ENCODE measurements around the gene HDAC5.
"Not testable (repeated sequence)": the region's sequence is repeated elsewhere in the genome, so short reads cannot be mapped to it uniquely, and the experiment has no call there.

The HDAC5 gene

GRCh38 chr17:44123356-44124117 is at the start of gene HDAC5:
HDAC5 (minus strand) TSS chr17:44123641; CDS start chr17:44117515, 6,126 bp downstream.
- H3K4me3 Mint-ChIP-seq = peak within 1 kb of the TSS; percentile 84
- H3K9me3 Mint-ChIP-seq = no peaks in the 10 kb centered on the region
- no peaks in the 10 kb centered on the region for H3K36me3 Mint-ChIP-seq
- peak within 1 kb of the TSS; percentile 80 for H3K27ac Mint-ChIP-seq
- no peaks in the 10 kb centered on the region for H3K27me3 Mint-ChIP-seq
- ATAC-seq = peak; percentile 97
- H3K4me1 Mint-ChIP-seq = peaks cover 45% of the 10 kb centered on the region

GRCh38 chr17:44171931-44172455 is 48.6 kb upstream of the HDAC5 start:
- H3K27me3 Mint-ChIP-seq = no peaks in the 10 kb centered on the region

GRCh38 chr17:44170499-44171201 is 47.2 kb upstream of the HDAC5 start, which contains the start of gene ASB16:
ASB16 (plus strand) TSS chr17:44170704; CDS start chr17:44170790, 86 bp downstream.
- Mint-ChIP-seq H3K27me3 (no peaks in the 10 kb centered on the region), H3K36me3 (no peaks in the 10 kb centered on the region), H3K4me3 (no peak within 1 kb of the TSS), H3K4me1 (peaks cover 21% of the 10 kb centered on the region), H3K9me3 (no peaks in the 10 kb centered on the region), H3K27ac (no peak within 1 kb of the TSS)
- ATAC-seq = no peak

More at GRCh38 chr17:44171931-44172455, 48.6 kb upstream of the HDAC5 start:
- H3K4me1 Mint-ChIP-seq = peaks cover 21% of the 10 kb centered on the region
- H3K4me3 Mint-ChIP-seq = no peak overlapping the region
- no peak overlapping the region for H3K27ac Mint-ChIP-seq
- H3K9me3 Mint-ChIP-seq = no peaks in the 10 kb centered on the region
- H3K36me3 Mint-ChIP-seq = peaks cover 6% of the 10 kb centered on the region
- ATAC-seq = no peak

GRCh38 chr17:44170135-44170498 is 46.7 kb upstream of the HDAC5 start:
- Mint-ChIP-seq H3K27ac (no peak overlapping the region), H3K36me3 (no peaks in the 10 kb centered on the region), H3K27me3 (no peaks in the 10 kb centered on the region), H3K9me3 (no peaks in the 10 kb centered on the region), H3K4me1 (peaks cover 21% of the 10 kb centered on the region), H3K4me3 (no peak overlapping the region)
- no peak for ATAC-seq

- Mint-ChIP-seq H3K4me3 (no peak overlapping the region), H3K9me3 (no peaks in the 10 kb centered on the region), H3K36me3 (no peaks in the 10 kb centered on the region), H3K27me3 (no peaks in the 10 kb centered on the region), H3K4me1 (peaks cover 21% of the 10 kb centered on the region), H3K27ac (no peak overlapping the region)
- ATAC-seq = no peak
Measured at GRCh38 chr17:44167181-44167861, 43.9 kb upstream of the HDAC5 start.

- H3K9me3 Mint-ChIP-seq = no peaks in the 10 kb centered on the region
- no peak overlapping the region for H3K4me3 Mint-ChIP-seq
- ATAC-seq = no peak
- no peak overlapping the region for H3K27ac Mint-ChIP-seq
- H3K27me3 Mint-ChIP-seq = no peaks in the 10 kb centered on the region
- H3K4me1 Mint-ChIP-seq = peaks cover 13% of the 10 kb centered on the region
- no peaks in the 10 kb centered on the region for H3K36me3 Mint-ChIP-seq
Measured at GRCh38 chr17:44164476-44164875, 41.0 kb upstream of the HDAC5 start.

- Mint-ChIP-seq H3K36me3 (no peaks in the 10 kb centered on the region), H3K27ac (no peak overlapping the region), H3K4me3 (no peak overlapping the region), H3K9me3 (no peaks in the 10 kb centered on the region), H3K27me3 (no peaks in the 10 kb centered on the region), H3K4me1 (peaks cover 5% of the 10 kb centered on the region)
- ATAC-seq = peak; percentile 53
Measured at GRCh38 chr17:44159519-44160210, 36.2 kb upstream of the HDAC5 start.

GRCh38 chr17:44155488-44155887 is 32.0 kb upstream of the HDAC5 start:
- no peak overlapping the region for H3K4me3 Mint-ChIP-seq
- H3K36me3 Mint-ChIP-seq = no peaks in the 10 kb centered on the region
- H3K4me1 Mint-ChIP-seq = peaks cover 5% of the 10 kb centered on the region
- H3K27ac Mint-ChIP-seq = no peak overlapping the region
- ATAC-seq = no peak
- H3K9me3 Mint-ChIP-seq = no peaks in the 10 kb centered on the region
- no peaks in the 10 kb centered on the region for H3K27me3 Mint-ChIP-seq

- ATAC-seq = no peak
- Mint-ChIP-seq H3K27ac (no peak overlapping the region), H3K4me3 (no peak overlapping the region), H3K27me3 (no peaks in the 10 kb centered on the region), H3K4me1 (no peaks in the 10 kb centered on the region), H3K9me3 (no peaks in the 10 kb centered on the region), H3K36me3 (no peaks in the 10 kb centered on the region)
Measured at GRCh38 chr17:44152875-44153274, 29.4 kb upstream of the HDAC5 start.

- H3K9me3 Mint-ChIP-seq = no peaks in the 10 kb centered on the region
- H3K4me3 Mint-ChIP-seq = no peak overlapping the region
- peaks cover 5% of the 10 kb centered on the region for H3K36me3 Mint-ChIP-seq
- H3K4me1 Mint-ChIP-seq = no peaks in the 10 kb centered on the region
- H3K27me3 Mint-ChIP-seq = no peaks in the 10 kb centered on the region
- H3K27ac Mint-ChIP-seq = no peak overlapping the region
- ATAC-seq = no peak
Measured at GRCh38 chr17:44149750-44150329, 26.4 kb upstream of the HDAC5 start.

- H3K4me1 Mint-ChIP-seq, H3K9me3 Mint-ChIP-seq, H3K36me3 Mint-ChIP-seq, H3K4me3 Mint-ChIP-seq, ATAC-seq, H3K27me3 Mint-ChIP-seq, H3K27ac Mint-ChIP-seq: not testable (repeated sequence)
Measured at GRCh38 chr17:44149066-44149465, 25.6 kb upstream of the HDAC5 start.

GRCh38 chr17:44147812-44148211 is 24.4 kb upstream of the HDAC5 start:
- no peak for ATAC-seq
- Mint-ChIP-seq H3K27ac (no peak overlapping the region), H3K4me3 (no peak overlapping the region), H3K36me3 (peaks cover 5% of the 10 kb centered on the region), H3K27me3 (no peaks in the 10 kb centered on the region), H3K9me3 (no peaks in the 10 kb centered on the region), H3K4me1 (no peaks in the 10 kb centered on the region)

GRCh38 chr17:44146375-44147346 is 23.2 kb upstream of the HDAC5 start:
- Mint-ChIP-seq H3K4me3 (no peak overlapping the region), H3K4me1 (no peaks in the 10 kb centered on the region), H3K9me3 (no peaks in the 10 kb centered on the region), H3K27ac (no peak overlapping the region), H3K27me3 (no peaks in the 10 kb centered on the region), H3K36me3 (peaks cover 5% of the 10 kb centered on the region)
- no peak for ATAC-seq

All from stimulated activated memory B cell treated with anti-CD40 and anti-IgM and Interleukin-4, amounts not matched to agents 10 μg/mL and 1 μg/mL and 100 μg/mL, for 72 hours (primary cell).